SHP77 (cell line): ENCODE data around the gene HES7.
"Not testable (repeated sequence)": the region's sequence is repeated elsewhere in the genome, so short reads cannot be mapped to it uniquely, and the experiment has no call there.

ENCODE experiments used
- DNase-seq, 2 experiments: peaks; one replicate each; lab custom pipeline; 2025; lab: John Stamatoyannopoulos, UW

HES7 gene

DNA sequence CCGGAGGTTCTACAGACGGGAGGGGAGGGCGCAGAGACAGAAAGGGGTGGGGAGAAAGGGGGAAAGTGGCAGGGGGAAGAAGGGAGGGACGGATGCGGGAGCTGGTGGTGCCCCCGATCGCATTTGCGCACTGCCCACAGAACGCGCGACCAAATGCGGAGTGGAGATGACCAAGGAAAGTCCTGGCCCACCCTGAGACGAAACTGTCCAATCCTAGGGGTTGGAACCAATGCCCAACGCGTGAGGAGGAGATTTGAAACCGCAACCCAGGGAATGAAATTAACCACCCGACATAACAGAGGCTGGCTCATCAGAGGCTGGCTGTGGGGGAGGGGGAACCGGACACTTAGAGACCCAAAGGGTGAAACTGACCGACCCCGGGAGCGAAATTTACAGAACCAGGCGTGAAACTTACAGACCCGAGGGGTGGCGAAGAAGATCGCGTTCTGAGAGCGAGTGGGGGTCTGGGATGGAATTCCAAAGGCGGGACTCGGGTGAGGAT lies 1.4 kb downstream of the HES7 start:
- DNase-seq: no peak

- peak; percentile 55 to 84 for DNase-seq
These were observed 2.1 kb downstream of the HES7 start for GRCh38 chr17:8121681-8122421.

DNA sequence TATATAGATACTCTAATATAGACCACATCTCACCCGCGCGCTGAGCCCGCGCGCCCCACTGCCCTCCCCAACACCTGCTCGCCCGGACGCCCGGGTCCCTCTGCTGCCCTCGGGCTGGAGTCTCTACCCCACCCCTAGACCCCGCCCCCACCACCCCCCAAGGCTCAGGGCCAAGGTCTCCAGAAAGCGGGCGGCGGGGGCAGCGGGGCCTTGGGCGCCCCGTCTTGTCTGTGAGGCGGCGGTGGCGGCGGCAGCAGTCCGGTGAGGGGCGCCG lies 2.6 kb downstream of the HES7 start:
- no peak for DNase-seq

- peak; percentile 75 to 85 for DNase-seq
These were observed 3.1 kb downstream of the HES7 start for GRCh38 chr17:8120520-8121406.

- peak; percentile 85 to 95 for DNase-seq
These were observed 4.1 kb downstream of the HES7 start for GRCh38 chr17:8119581-8120519.

GRCh38 chr17:8118769-8119580 lies 4.9 kb downstream of the HES7 start:
- DNase-seq: peak; percentile 89 to 95

- peak in 1 of 2 experiments; percentile 55 for DNase-seq
These were observed 5.7 kb downstream of the HES7 start, which contains the start of gene ALOXE3 for GRCh38 chr17:8117980-8118768. ALOXE3 (minus strand) TSS chr17:8118514; CDS start chr17:8117990, 524 bp downstream.

DNA sequence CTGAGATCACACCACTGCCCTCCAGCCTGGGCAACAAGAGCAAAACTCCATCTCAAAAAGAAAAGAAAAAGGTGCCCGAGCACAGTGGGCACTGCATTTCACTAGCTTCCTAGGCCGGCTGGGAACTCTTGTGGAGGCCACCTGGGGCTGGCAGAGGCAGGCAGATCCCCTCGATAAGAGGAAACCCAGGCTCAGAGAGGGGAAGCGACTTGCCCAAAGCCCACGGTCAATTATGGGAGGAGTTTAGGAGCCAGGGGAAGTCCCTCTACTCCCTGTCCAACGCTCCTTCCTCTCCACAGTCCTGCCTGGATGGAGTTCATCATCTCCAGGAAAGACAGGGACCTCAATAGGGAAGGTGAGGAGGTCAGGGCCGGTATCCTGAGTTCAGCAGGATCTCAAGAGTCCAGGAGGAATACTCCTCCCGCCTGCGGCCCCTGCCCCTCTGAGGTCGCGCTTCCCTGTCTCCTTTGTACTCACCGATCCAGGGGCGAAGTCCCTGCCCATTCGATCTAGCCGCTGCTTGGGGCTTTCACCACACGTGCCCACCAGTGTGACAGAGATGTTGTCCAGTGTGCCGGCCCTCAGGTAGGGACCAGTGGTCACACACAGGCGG lies 6.4 kb downstream of the HES7 start:
- peak in 1 of 2 experiments; percentile 31 for DNase-seq

DNA sequence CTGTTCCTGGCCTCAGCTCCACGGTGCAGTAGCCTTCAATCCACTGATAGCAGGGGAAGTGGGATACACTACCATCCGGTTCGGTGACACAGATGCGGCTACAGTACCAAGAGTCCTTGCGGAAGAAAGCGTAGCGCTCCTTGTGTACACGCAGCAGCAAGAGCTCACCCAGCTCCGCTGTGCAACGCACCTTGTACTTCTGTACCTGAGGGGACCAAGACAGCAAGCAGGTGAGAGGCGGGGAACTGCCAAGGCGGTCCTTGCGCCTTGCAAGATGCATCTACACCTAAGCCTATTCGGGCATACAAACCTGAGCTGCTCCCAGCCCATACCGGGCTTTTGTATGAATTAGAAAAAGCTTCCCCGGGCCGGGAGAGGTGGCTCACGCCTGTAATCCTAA lies 7.1 kb downstream of the HES7 start:
- no peak for DNase-seq

- DNase-seq: no peak
These were observed 13.0 kb downstream of the HES7 start for GRCh38 chr17:8110907-8111306.

- DNase-seq: no peak
These were observed 13.5 kb downstream of the HES7 start for GRCh38 chr17:8110456-8110804.

DNA sequence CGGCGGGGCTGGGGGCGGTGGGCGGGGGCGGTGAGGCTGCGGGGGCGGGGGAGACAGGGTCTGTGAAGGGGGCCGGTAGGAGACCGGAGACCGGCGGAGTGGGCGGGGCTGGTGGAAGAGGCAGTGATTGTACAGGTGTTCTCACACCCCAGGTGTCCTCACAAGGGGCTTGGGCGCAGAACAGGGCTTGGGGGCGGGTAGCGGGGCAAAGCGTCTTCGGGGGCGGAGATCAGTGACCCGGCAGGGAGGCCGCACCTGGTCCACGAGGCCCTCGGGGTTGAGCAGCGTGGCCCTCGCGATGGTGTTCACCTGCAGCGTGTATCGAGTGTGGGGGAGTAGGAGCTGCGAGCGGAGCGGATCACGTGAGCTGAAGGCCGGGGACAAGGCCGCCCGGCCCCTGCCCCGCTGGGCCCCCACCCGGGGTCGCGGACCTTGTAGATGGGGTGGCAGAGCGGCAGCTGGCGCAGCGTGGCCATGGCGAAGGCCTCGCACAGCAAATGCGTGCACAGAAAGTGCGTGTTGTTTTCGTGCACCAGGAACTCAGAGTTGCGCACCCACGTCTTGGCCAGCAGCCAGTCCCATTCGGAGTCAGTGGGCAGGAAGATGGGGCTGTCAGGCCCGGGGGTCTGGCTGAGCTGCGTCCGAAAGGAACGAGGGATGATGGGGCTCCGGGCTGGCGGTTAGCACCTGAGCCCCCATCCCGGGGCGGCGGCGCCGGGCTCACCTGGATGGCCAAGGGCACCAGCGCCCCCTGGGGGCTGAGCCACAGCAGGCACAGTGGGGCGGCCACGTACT lies 14.0 kb downstream of the HES7 start:
- peak; percentile 61 to 67 for DNase-seq

DNA sequence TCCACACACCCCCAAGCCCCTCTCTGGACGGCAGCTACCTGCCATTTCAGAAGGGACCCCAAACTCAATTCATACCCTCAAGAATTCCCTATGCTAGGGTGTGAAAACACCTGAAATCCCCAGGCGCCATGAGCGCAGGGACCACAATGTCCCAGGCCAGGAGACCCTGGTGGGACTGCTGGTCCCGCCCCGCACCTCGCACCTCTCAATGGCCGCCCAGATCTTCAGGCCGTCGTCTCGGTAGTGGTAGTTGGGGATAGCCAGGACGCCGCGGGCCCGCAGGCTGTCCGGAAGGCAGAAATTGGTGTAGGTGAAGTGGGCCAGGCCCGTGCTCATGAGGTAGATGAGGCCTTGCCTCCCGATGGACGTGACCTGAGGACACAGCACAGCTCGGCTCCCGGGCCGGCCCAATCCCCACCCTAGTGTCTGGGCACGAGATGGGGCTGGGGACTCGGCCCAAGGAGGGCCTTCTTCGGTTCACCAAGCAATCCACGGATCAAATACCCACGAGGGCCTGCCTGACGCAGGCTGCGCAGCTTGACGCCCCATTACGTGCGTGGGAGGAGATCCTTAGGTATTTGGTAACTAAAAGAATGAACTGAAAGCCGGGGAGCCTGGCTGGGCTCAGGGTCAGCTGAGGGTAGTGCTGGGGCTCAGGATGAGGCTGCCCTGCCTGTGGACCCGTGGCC lies 14.8 kb downstream of the HES7 start:
- DNase-seq: no peak

- DNase-seq: not testable (repeated sequence)
These were observed 16.9 kb downstream of the HES7 start for GRCh38 chr17:8106980-8107379.

GRCh38 chr17:8105957-8106398 lies 17.9 kb downstream of the HES7 start:
- DNase-seq: no peak

DNA sequence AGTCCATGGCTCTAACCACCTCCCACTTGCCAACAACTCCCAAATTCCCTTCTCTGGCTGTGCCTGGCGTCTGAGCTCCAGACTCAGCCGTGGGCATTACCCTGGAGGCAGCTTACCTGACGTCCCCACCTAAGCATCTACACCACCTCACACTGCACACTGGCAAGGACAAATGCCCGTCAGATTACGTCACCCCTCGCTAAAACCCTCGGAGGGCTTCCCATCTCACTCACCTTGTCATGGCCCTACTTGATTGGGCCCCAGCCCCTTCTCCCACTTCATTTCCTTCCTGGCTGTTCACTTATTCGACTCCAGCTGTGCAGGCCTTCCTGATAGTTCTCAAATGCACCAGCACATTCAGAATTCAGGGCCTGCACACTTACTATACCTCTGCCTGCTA lies 19.0 kb downstream of the HES7 start:
- DNase-seq: no peak

DNA sequence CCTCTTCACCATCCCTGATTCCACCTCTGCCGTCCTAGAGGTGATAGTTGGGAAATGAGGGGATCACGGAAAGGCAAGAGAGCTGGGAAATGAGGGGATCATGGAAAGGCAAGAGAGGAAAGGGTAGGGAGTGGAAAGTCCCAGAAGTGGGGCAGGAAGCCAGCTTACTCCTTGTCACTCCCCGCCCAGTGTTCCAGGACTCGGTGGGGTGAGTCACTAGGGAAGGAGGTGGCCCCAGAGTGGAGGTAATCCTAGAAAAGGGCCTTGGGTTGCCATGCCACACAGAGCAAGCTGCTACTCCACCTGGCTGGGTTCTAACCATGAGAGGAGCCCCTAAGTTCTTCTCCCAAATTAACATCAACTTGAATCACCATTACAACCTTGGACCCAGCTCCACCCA lies 20.4 kb downstream of the HES7 start:
- no peak for DNase-seq

DNA sequence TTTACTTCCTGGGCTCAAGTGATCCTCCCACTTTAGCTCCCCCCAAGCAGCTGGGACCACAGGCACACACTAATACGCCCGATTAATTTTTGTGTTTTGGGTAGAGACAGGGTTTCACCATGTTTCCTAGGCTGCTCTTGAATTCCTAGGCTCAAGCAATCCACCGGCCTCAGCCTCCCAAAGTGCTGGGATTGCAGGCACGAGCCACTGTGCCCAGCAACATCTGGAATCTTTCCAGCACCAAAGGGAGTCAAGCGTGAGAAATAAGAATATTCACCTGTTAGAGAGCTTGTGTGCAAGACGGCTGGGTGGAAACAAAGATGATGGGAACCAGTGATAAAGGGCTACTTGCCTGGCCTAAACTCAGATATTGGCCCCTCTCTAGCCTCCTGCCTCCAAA lies 22.2 kb downstream of the HES7 start:
- DNase-seq: no peak
